PC-3 (cell line): Measurements from ENCODE around the gene B4GALT2. TPM values are rescaled to one million over a fixed set of nuclear protein-coding genes. Genes with fewer than 3 reads are reported as not detected.

Experiments used
- ATAC-seq: fragments of 200-7000 bp; cut with Tn5 transposase; 2 replicates; pipeline ENCODE4 v1.9.1; 2020; ENCODE audit warnings: mild to moderate bottlenecking, moderate library complexity
- BruUV-seq: library from RNA; stranded (reverse); fragments of 400-500 nt; replicated peaks from 2 replicates; lab custom pipeline; 2021; lab: Mats Ljungman, UMichigan
- CTCF ChIA-PET: fragments of 300-600 bp; sonication (Branson Sonifier 250); formaldehyde crosslinking; loops from one replicate; lab custom pipeline; 2022; ENCODE audit warnings: antibody characterized with exemption; lab: Charles Lee
- POLR2A ChIA-PET: fragments of 300-600 bp; sonication (Branson Sonifier 250); formaldehyde crosslinking; loops from one replicate; lab custom pipeline; 2022; ENCODE audit warnings: antibody characterized with exemption; ENCODE audit not compliant: unreplicated experiment; lab: Charles Lee
- DNase-seq: peaks from one replicate; pipeline ENCODE4 v3.0.0-alpha.2; 2015
- H2AFZ ChIP-seq: fragments of 300-600 bp; sonication (generic); 2 replicates; pipeline ENCODE4 v1.6.0; 2016; ENCODE audit warnings: antibody characterized with exemption, low read length
- H3F3A ChIP-seq: fragments of 300-600 bp; sonication (generic); one replicate; pipeline ENCODE4 v1.6.0; 2017; ENCODE audit warnings: antibody characterized with exemption, low read length, control low read depth, mild to moderate bottlenecking; ENCODE audit not compliant: unreplicated experiment
- H3K27ac ChIP-seq: fragments of 300-600 bp; sonication (generic); 2 replicates; pipeline ENCODE4 v1.5.1; 2016; ENCODE audit warnings: mild to moderate bottlenecking, low read length
- H3K27me3 ChIP-seq: fragments of 300-600 bp; sonication (generic); 2 replicates; pipeline ENCODE4 v1.6.1; 2016; ENCODE audit warnings: low read length, mixed read lengths
- H3K36me3 ChIP-seq: fragments of 300-600 bp; sonication (generic); 2 replicates; pipeline ENCODE4 v1.6.1; 2016; ENCODE audit warnings: low read depth, mixed run types, low read length, mixed read lengths
- H3K4me1 ChIP-seq: fragments of 300-600 bp; sonication (generic); 2 replicates; pipeline ENCODE4 v1.5.1; 2016; ENCODE audit warnings: low read length; ENCODE audit not compliant: insufficient read depth
- H3K4me2 ChIP-seq: fragments of 300-600 bp; sonication (generic); 2 replicates; pipeline ENCODE4 v1.6.0; 2016; ENCODE audit warnings: low read length
- H3K4me3 ChIP-seq: fragments of 300-600 bp; sonication (generic); 2 replicates; pipeline ENCODE4 v1.5.1; 2016; ENCODE audit warnings: mild to moderate bottlenecking, low read length, mixed read lengths
- H3K79me2 ChIP-seq: fragments of 300-600 bp; sonication (generic); 2 replicates; pipeline ENCODE4 v1.6.1; 2017; ENCODE audit warnings: low read length, mixed read lengths
- H3K9ac ChIP-seq: fragments of 300-600 bp; sonication (generic); 2 replicates; pipeline ENCODE4 v1.6.0; 2016; ENCODE audit warnings: mild to moderate bottlenecking, low read length
- H3K9me2 ChIP-seq: fragments of 300-600 bp; sonication (generic); replicated peaks from 2 replicates; pipeline ENCODE4 v1.6.1; 2016; ENCODE audit warnings: mixed run types, low read length, mixed read lengths
- H3K9me3 ChIP-seq: fragments of 300-600 bp; sonication (generic); 2 replicates; pipeline ENCODE4 v1.6.1; 2016; ENCODE audit warnings: low read length, mixed read lengths
- H4K20me1 ChIP-seq: fragments of 300-600 bp; sonication (generic); 2 replicates; pipeline ENCODE4 v1.6.1; 2016; ENCODE audit warnings: low read length, mixed read lengths
- CTCF ChIP-seq: fragments of 300-600 bp; sonication (generic); conservative IDR thresholded peaks from 2 replicates; pipeline ENCODE4 v1.5.1; 2017; ENCODE audit warnings: antibody characterized with exemption, low read depth, mild to moderate bottlenecking, low read length
- EZH2 ChIP-seq: fragments of 300-600 bp; sonication (generic); IDR thresholded peaks from one replicate; pipeline ENCODE4 v1.6.1; 2017; ENCODE audit warnings: antibody characterized with exemption, mild to moderate bottlenecking, low read length; ENCODE audit not compliant: unreplicated experiment
- EZH2phosphoT487 ChIP-seq: fragments of 300-600 bp; sonication (generic); IDR thresholded peaks from 2 replicates; pipeline ENCODE4 v1.6.1; 2018; ENCODE audit warnings: mild to moderate bottlenecking, antibody characterized with exemption, low read length, borderline replicate concordance
- intact Hi-C: fragments of 100-400 bp; cut with micrococcal nuclease; formaldehyde crosslinking; loops from 2 replicates; pipeline ENCODE4 v1.9.0; 2023
- total RNA-seq: library from RNA; depleted of rRNA; stranded (reverse); fragments of >200 nt; gene quantifications from 2 replicates; pipeline ENCODE4 v1.2.3, GENCODE V29; 2014

Gene B4GALT2
- total RNA-seq, 1 experiment from 2014 or later: 103 TPM

GRCh38 chr1:43983253-43983899 lies 4.4 kb downstream of the B4GALT2 start:
- no peaks in the 10 kb centered on the region for H3K9me2 ChIP-seq
- no peaks in the 10 kb centered on the region for H3K9me3 ChIP-seq
- H3F3A ChIP-seq: no peaks in the 10 kb centered on the region
- no peak overlapping the region for H3K27ac ChIP-seq
- H3K9ac ChIP-seq: no peak overlapping the region
- ATAC-seq: no peak
- DNase-seq: no peak
- H3K4me1 ChIP-seq: peaks cover 20% of the 10 kb centered on the region
- peaks cover 48% of the 10 kb centered on the region for H3K79me2 ChIP-seq
- no peak overlapping the region for H2AFZ ChIP-seq
- TF ChIP-seq CTCF (no peak), EZH2phosphoT487 (no peak), EZH2 (no peak)
- H4K20me1 ChIP-seq: no peaks in the 10 kb centered on the region
- H3K27me3 ChIP-seq: no peaks in the 10 kb centered on the region
- H3K36me3 ChIP-seq: peaks cover 9% of the 10 kb centered on the region; the same call in 1 of the 2 replicates
- no TSS peak for BruUV-seq
- intact Hi-C loops: no loop called here
- ChIA-PET CTCF (no interaction called here), POLR2A (no interaction called here)
- no peak overlapping the region for H3K4me3 ChIP-seq
- H3K4me2 ChIP-seq: no peak overlapping the region

- CTCF ChIA-PET: no interaction called here
- Histone ChIP-seq H3K4me1 (peaks cover 13% of the 10 kb centered on the region), H3K4me3 (no peak overlapping the region), H3K9ac (no peak overlapping the region), H4K20me1 (no peaks in the 10 kb centered on the region), H3K4me2 (no peak overlapping the region), H3K27ac (no peak overlapping the region), H2AFZ (no peak overlapping the region), H3K79me2 (peaks cover 37% of the 10 kb centered on the region), H3K9me3 (no peaks in the 10 kb centered on the region), H3K27me3 (no peaks in the 10 kb centered on the region), H3K9me2 (no peaks in the 10 kb centered on the region), H3F3A (no peaks in the 10 kb centered on the region), H3K36me3 (peaks cover 9% of the 10 kb centered on the region; the same call in 1 of the 2 replicates)
- POLR2A ChIA-PET: no interaction called here
- intact Hi-C loops: no loop called here
- no peak for DNase-seq
- no TSS peak for BruUV-seq
- no peak for ATAC-seq
- TF ChIP-seq CTCF (no peak), EZH2 (no peak), EZH2phosphoT487 (no peak)
These were observed 5.8 kb downstream of the B4GALT2 start for GRCh38 chr1:43984855-43985254.

GRCh38 chr1:43985984-43986595 lies 7.1 kb downstream of the B4GALT2 start:
- Histone ChIP-seq H3F3A (no peaks in the 10 kb centered on the region), H3K4me1 (peaks cover 9% of the 10 kb centered on the region), H3K9ac (no peak overlapping the region), H3K27me3 (no peaks in the 10 kb centered on the region), H3K36me3 (peaks cover 9% of the 10 kb centered on the region; the same call in 1 of the 2 replicates), H3K4me3 (no peak overlapping the region), H2AFZ (no peak overlapping the region), H3K4me2 (no peak overlapping the region), H3K9me3 (no peaks in the 10 kb centered on the region), H3K27ac (no peak overlapping the region), H3K79me2 (peaks cover 25% of the 10 kb centered on the region), H4K20me1 (no peaks in the 10 kb centered on the region), H3K9me2 (no peaks in the 10 kb centered on the region)
- intact Hi-C loops: no loop called here
- DNase-seq (no peak), ATAC-seq (0 out of 2 replicates have a peak, but pooled peaks have one; percentile 3)
- POLR2A ChIA-PET: no interaction called here
- TF ChIP-seq EZH2phosphoT487 (no peak), EZH2 (no peak), CTCF (no peak)
- CTCF ChIA-PET: no interaction called here
- BruUV-seq: no TSS peak
